Testis (tissue), 2 donors: Measurements from ENCODE around the gene PHYKPL.

Experiments
- CTCF ChIP-seq, 3 experiments: fragments of 450-650 bp in 2 of 3; fragments of 200-600 bp in 1 of 3; sonication (generic) in 1 of 3; IDR thresholded peaks; one replicate each; pipeline ENCODE4 v1.5.1; 2016 to 2019; ENCODE audit warnings: antibody characterized with exemption in 3 of 3, mild to moderate bottlenecking in 2 of 3, moderate library complexity in 1 of 3
- POLR2A ChIP-seq: fragments of 450-650 bp; IDR thresholded peaks from one replicate; pipeline ENCODE4 v1.6.1; 2017; ENCODE audit warnings: antibody characterized with exemption, mild to moderate bottlenecking, moderate library complexity

- TF ChIP-seq CTCF (IDR thresholded peaks at IDR 0.05) = no peak
- no peak for TF ChIP-seq POLR2A
These were observed 3.0 kb upstream of the PHYKPL start for GRCh38 chr5:178235588-178235974.
